Large intestine (tissue), 3 donors: ENCODE results near the gene DMD. TPM values are rescaled to one million over a fixed set of nuclear protein-coding genes. Genes with fewer than 3 reads are reported as not detected.

Experiments used
- DNase-seq, 2 donors: peaks; one replicate each; pipeline versions ENCODE4 v3.0.0 to v3.0.0-alpha.2; 2013
- H3K27ac ChIP-seq: one replicate; pipeline ENCODE4 v1.5.1; 2013; ENCODE audit warnings: low read length
- H3K27me3 ChIP-seq: 2 replicates; pipeline ENCODE4 v1.6.1; 2013; ENCODE audit warnings: low read length; ENCODE audit not compliant: control insufficient read depth, insufficient read depth
- H3K36me3 ChIP-seq: 2 replicates; pipeline ENCODE4 v1.6.1; 2013; ENCODE audit warnings: low read length; ENCODE audit not compliant: control insufficient read depth, insufficient read depth
- H3K4me1 ChIP-seq: one replicate; pipeline ENCODE4 v1.6.1; 2013; ENCODE audit warnings: low read length; ENCODE audit not compliant: control insufficient read depth, insufficient read depth
- H3K4me3 ChIP-seq: one replicate; pipeline ENCODE4 v1.5.1; 2013; ENCODE audit warnings: low read length
- H3K9me3 ChIP-seq: one replicate; pipeline ENCODE4 v1.6.1; 2013; ENCODE audit warnings: mild to moderate bottlenecking, low read depth, low read length, moderate library complexity; ENCODE audit not compliant: control insufficient read depth
- WGBS: methylation state at CpG from one replicate; pipeline ENCODE4 v1.1.5; 2013; ENCODE audit warnings: low lambda C conversion rate; ENCODE audit not compliant: insufficient coverage; 5-methylcytosine and 5-hydroxymethylcytosine counted together
- polyA plus RNA-seq: library from polyadenylated mRNA; unstranded; fragments of 120-200 nt; gene quantifications from one replicate; pipeline ENCODE4 v1.2.1, GENCODE V29; 2013

Gene DMD
- polyA plus RNA-seq, 1 donor: 23.3 TPM

GRCh38 chrX:31356275-31357212, 1854.8 kb downstream of the DMD start:
- H3K27ac ChIP-seq: no peak overlapping the region

GRCh38 chrX:31355206-31355955, 1856.0 kb downstream of the DMD start:
- no peak overlapping the region for H3K4me3 ChIP-seq
- no peaks in the 10 kb centered on the region for H3K4me1 ChIP-seq
- no peaks in the 10 kb centered on the region for H3K27me3 ChIP-seq
- H3K36me3 ChIP-seq: no peaks in the 10 kb centered on the region
- H3K9me3 ChIP-seq: no peaks in the 10 kb centered on the region
- WGBS: no CpG with 5 or more reads among the region's 6 CpGs
- H3K27ac ChIP-seq: no peak overlapping the region
- no peak for DNase-seq

More at GRCh38 chrX:31356275-31357212, 1854.8 kb downstream of the DMD start:
- H3K27me3 ChIP-seq: no peaks in the 10 kb centered on the region
- no peaks in the 10 kb centered on the region for H3K9me3 ChIP-seq
- no peak overlapping the region for H3K4me3 ChIP-seq
- H3K4me1 ChIP-seq: no peaks in the 10 kb centered on the region
- DNase-seq: no peak
- H3K36me3 ChIP-seq: no peaks in the 10 kb centered on the region
- no CpG with 5 or more reads among the region's 5 CpGs for WGBS

DNA sequence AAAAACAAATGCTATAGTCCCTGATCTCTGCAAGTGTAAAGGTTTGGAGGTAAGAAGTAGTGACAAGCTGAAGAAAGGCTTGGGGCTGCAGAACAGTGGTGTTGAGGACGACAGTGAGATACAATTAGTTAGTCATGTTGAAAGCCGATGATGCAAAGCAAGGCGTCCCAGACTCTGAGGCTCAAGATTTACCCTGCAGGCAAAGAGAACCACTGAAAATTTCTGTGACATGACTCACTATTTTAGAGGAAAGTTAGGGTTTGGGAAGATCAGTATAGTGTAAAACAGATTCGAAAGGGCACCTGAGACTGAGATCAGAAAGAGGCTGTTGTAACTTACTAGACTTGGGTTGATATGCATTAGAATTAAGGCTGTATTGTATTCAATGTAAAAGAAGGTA, 1858.3 kb downstream of the DMD start:
- H3K36me3 ChIP-seq: no peaks in the 10 kb centered on the region
- H3K4me3 ChIP-seq: no peak overlapping the region
- no peaks in the 10 kb centered on the region for H3K9me3 ChIP-seq
- WGBS: no CpG with 5 or more reads among the region's 4 CpGs
- DNase-seq: no peak
- no peak overlapping the region for H3K27ac ChIP-seq
- no peaks in the 10 kb centered on the region for H3K4me1 ChIP-seq
- no peaks in the 10 kb centered on the region for H3K27me3 ChIP-seq

DNA sequence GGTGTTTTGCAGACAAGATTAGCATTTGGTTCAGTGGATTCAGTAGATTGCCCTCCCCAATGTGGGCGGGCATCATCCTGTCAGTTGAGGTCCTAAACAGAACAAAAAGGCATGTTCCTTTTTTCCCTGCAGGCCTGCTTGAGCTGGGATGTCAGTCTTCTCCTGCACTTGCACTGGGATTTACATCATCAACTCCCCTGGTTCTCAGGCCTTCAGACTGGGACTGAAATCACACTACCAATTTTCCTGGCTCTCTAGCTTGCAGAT, 1860.6 kb downstream of the DMD start:
- no peaks in the 10 kb centered on the region for H3K27me3 ChIP-seq
- H3K36me3 ChIP-seq: no peaks in the 10 kb centered on the region
- WGBS: no CpG with 5 or more reads among the region's 1 CpG
- DNase-seq: no peak
- no peak overlapping the region for H3K27ac ChIP-seq
- no peaks in the 10 kb centered on the region for H3K9me3 ChIP-seq
- no peaks in the 10 kb centered on the region for H3K4me1 ChIP-seq
- no peak overlapping the region for H3K4me3 ChIP-seq

DNA sequence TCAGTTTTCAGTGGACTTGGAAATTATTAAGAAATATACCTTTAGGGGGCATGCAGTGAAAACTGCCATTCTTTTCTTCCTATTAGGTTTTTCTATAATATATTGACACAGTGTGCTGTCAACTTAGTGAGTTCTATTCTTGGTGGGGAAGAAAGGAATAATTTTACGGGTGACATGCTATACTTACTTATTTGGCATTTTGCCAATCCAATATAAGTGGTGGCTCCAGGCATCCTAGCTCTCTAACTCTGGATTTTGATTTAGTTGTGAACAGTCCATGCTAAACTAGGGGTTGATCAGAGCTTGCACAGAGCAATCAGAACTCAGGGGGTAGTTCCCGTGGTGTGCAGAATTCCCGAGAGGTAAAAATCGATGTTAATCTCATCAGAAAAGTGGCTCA, 1861.8 kb downstream of the DMD start:
- Histone ChIP-seq H3K4me3 (no peak overlapping the region), H3K9me3 (no peaks in the 10 kb centered on the region), H3K27ac (no peak overlapping the region), H3K27me3 (no peaks in the 10 kb centered on the region), H3K4me1 (no peaks in the 10 kb centered on the region), H3K36me3 (no peaks in the 10 kb centered on the region)
- WGBS: no CpG with 5 or more reads among the region's 4 CpGs
- no peak for DNase-seq

GRCh38 chrX:31340587-31340986, 1870.8 kb downstream of the DMD start:
- no peaks in the 10 kb centered on the region for H3K9me3 ChIP-seq
- H3K4me1 ChIP-seq: no peaks in the 10 kb centered on the region
- H3K36me3 ChIP-seq: no peaks in the 10 kb centered on the region
- WGBS: no CpG with 5 or more reads among the region's 4 CpGs
- no peaks in the 10 kb centered on the region for H3K27me3 ChIP-seq
- DNase-seq: no peak
- H3K4me3 ChIP-seq: no peak overlapping the region
- no peak overlapping the region for H3K27ac ChIP-seq

GRCh38 chrX:31338991-31339350, 1872.4 kb downstream of the DMD start:
- no CpG with 5 or more reads among the region's 2 CpGs for WGBS
- H3K4me1 ChIP-seq: no peaks in the 10 kb centered on the region
- no peaks in the 10 kb centered on the region for H3K36me3 ChIP-seq
- H3K27ac ChIP-seq: no peak overlapping the region
- no peak overlapping the region for H3K4me3 ChIP-seq
- no peaks in the 10 kb centered on the region for H3K27me3 ChIP-seq
- DNase-seq: no peak
- H3K9me3 ChIP-seq: no peaks in the 10 kb centered on the region

DNA sequence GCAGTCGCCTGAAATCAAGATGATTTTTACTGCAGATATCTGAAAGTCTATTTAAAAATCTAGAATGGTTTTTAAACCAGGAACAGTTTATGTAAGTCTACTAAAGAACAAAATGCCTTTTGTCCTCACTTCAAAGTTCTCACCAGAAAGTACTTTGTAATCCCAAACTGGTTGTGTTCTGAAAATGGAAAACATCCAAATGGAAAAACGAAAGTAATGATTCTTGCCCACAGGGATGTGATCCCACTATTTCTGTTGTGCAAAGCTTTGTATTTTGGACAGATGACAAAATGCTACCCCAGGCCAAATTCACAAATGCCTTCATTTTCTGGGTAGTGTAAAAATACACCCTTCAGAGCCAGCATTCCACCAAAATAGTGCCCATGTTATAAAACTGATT, 1874.0 kb downstream of the DMD start:
- no peak for DNase-seq
- no peaks in the 10 kb centered on the region for H3K36me3 ChIP-seq
- H3K4me1 ChIP-seq: peaks cover 1% of the 10 kb centered on the region
- no CpG with 5 or more reads among the region's 2 CpGs for WGBS
- no peak overlapping the region for H3K27ac ChIP-seq
- H3K4me3 ChIP-seq: no peak overlapping the region
- H3K27me3 ChIP-seq: no peaks in the 10 kb centered on the region
- H3K9me3 ChIP-seq: no peaks in the 10 kb centered on the region

GRCh38 chrX:31336419-31336818, 1874.9 kb downstream of the DMD start:
- WGBS: no CpG with 5 or more reads among the region's 2 CpGs
- H3K27me3 ChIP-seq: no peaks in the 10 kb centered on the region
- no peak for DNase-seq
- H3K9me3 ChIP-seq: no peaks in the 10 kb centered on the region
- H3K27ac ChIP-seq: no peak overlapping the region
- H3K36me3 ChIP-seq: no peaks in the 10 kb centered on the region
- no peak overlapping the region for H3K4me3 ChIP-seq
- peaks cover 4% of the 10 kb centered on the region for H3K4me1 ChIP-seq

- Histone ChIP-seq H3K9me3 (no peaks in the 10 kb centered on the region), H3K4me3 (no peak overlapping the region), H3K27me3 (no peaks in the 10 kb centered on the region), H3K36me3 (no peaks in the 10 kb centered on the region), H3K27ac (no peak overlapping the region), H3K4me1 (peaks cover 4% of the 10 kb centered on the region)
- no CpG with 5 or more reads among the region's 1 CpG for WGBS
- DNase-seq: no peak
These were observed 1876.4 kb downstream of the DMD start for GRCh38 chrX:31334997-31335396.
